GM15510 (cell line): ENCODE results near the gene LRRTM4.

Experiments
- POLR2A ChIP-seq: IDR thresholded peaks from 3 replicates; pipeline ENCODE4 v1.6.1; 2011; ENCODE audit warnings: borderline replicate concordance; ENCODE audit not compliant: insufficient read length; ENCODE audit errors: extremely low read depth

Gene LRRTM4

GRCh38 chr2:76749858-76750257, 772.3 kb downstream of the LRRTM4 start:
- TF ChIP-seq POLR2A, result no peak

DNA sequence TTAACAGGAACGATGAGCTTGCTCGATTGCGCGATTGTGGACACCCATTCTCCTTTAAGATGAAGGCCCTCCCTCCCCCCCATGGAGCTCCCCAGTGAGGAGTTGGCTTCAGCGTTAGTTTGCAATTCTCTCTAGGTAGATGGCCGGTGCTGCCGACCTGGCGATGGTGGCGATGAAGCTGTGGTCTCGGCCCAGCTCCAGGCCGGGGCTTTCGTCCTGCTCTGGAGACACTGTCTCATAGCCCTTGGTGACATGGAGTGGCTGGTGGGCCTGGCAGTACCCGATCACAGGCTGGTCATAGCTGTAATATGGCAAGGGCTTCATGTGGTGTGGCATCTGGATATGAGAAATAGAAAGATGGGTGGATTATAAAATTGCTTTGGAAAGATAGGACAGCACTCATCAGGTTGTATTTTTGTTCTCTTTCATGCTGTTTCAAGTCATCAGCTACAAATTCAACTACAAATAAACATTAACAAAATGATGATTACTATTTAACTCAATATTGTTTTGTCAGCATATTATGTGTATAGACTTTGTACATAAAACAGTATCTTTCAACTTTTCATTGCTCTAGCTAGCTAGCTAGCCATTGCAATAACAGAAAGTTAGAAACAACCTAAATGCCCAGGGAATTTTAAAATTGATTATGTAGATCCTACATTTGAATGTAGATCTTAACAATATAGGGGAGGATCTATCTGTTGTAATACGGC, 773.4 kb downstream of the LRRTM4 start:
- TF ChIP-seq POLR2A, result no peak

- TF ChIP-seq POLR2A, result no peak
These were observed 776.6 kb downstream of the LRRTM4 start for GRCh38 chr2:76745605-76746004.

- TF ChIP-seq POLR2A, result no peak
These were observed 784.6 kb downstream of the LRRTM4 start for GRCh38 chr2:76737607-76738006.

GRCh38 chr2:76733736-76734135, 788.4 kb downstream of the LRRTM4 start:
- TF ChIP-seq POLR2A, result no peak

DNA sequence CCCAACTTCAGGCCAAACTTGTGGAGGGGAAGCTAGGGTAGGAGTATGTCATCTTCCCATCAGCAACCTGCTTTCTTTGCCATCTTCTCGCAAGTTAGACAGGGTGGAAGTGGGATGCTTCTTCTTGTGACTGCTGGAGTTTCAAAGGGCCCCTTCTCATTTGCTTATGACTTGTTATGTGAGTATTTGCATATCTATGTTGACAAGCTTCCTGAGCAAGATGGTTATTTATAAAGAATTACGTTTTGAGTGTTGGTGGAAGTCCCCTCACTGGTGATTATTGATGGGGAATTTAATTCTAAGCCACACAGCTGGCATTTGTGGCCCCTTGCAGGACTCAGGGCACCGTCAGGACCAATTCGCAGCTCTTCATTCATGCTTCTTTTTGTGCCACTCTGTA, 791.0 kb downstream of the LRRTM4 start:
- TF ChIP-seq POLR2A, result no peak

- TF ChIP-seq POLR2A, result no peak
These were observed 792.2 kb downstream of the LRRTM4 start for GRCh38 chr2:76730021-76730420.

DNA sequence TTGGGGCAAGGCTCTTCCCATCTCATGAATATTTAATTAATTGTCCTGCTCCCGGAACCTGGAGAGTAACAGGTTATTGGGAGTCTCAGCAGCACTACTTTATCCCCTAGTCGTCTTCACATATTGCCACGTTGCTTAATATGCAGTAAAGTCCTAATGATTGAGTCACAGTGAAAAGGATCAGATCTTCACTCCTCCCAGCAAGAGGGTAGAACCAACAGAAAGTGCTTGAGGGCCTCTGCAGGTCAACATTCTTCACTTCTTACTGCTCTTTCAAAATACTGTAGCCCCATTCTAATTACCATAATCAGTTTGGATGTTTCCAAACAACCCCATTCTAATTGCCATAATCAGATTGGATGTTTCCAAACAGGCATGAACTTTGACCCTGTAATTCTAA, 801.0 kb downstream of the LRRTM4 start:
- no peak for TF ChIP-seq POLR2A

DNA sequence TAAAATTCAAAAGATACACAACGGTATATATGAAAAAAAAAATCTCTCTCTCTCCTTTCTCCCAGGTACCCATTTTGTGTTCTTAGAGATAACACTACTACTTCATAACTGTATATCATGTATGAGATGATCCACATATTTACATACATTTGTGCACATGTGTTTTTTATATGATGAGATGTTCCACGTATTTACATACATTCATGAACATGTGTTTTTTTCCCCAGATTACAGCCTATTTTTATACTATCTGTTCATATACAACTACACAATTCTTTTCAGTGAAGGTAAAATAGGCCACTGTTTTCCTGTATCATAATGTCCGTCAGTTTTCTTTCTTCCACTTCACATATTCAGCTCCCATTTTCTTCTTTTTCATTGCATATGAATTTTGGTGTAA, 808.9 kb downstream of the LRRTM4 start:
- no peak for TF ChIP-seq POLR2A

GRCh38 chr2:76711490-76711889, 810.7 kb downstream of the LRRTM4 start:
- no peak for TF ChIP-seq POLR2A

DNA sequence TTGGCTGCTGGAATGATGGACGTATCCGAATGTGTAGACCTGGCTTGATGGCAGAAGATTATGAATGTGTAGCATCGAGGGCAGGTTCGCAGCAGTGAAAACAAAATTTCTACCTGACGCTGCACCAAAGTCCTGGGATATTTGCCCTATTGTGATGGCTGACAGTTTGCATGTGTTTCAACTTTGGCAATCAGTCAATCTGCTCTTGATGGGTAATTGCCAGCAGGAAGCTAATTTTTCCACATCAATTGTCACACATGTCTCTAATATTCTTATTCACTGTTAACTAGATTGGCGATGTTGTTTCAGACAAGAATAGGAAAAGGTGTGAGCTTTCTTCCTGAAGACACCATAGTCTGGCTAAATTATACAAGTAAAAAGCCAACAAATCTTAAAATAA, 821.3 kb downstream of the LRRTM4 start:
- no peak for TF ChIP-seq POLR2A
